Stimulated activated CD8-positive, alpha-beta memory T cell treated with anti-CD3 and anti-CD28 coated beads, Interleukin-4, amount 100 ng/mL, for 4 hours (primary cell): ENCODE data around the gene NFE2L2.
"Not testable (repeated sequence)": the region's sequence is repeated elsewhere in the genome, so short reads cannot be mapped to it uniquely, and the experiment has no call there.

ENCODE experiments used
- DNase-seq, 2 donors: peaks; one replicate each; pipeline ENCODE4 v3.0.0-alpha.2; 2020; ENCODE audit warnings: low read depth in 2 of 2, low spot score in 1 of 2

NFE2L2 gene

DNA sequence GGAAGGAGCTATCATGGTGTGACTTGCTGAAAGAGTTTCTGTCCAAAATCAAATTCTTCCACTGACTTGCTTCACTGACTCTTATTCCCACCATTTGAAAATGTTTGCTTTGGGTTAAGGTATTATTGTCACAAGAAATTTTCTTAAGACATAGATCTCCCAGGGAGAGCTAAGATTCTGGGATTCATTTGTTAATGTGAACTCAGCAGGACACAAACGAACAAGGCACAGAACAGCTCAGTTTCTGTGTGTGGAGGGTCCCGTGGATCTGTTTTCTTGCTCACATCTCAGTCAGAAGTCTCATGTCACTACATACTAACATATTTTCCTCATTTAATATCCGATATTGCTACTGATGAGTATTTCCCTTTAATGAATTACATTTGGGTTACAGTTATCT, 60.1 kb downstream of the NFE2L2 start:
- no peak for DNase-seq

DNA sequence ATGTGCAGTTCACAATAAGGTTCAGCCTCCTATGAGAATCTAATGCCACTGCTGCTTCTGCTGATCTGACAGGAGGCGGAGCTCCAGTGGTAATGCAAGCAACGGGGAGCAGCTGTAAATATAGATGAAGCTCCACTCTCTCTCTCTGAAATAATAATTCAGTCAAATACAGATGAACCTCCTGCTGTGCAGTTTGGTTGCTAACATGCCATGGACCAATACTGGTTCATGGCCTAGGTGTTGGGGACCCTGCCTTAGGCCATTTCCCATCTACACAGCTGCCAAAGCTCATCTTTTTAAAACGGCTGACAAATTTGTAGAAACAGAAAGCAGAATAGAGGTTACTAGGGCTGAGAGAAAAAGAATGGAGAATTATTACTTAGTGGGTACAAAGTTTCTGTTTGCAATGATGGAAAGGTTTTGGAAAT, 62.6 kb downstream of the NFE2L2 start:
- DNase-seq = no peak

DNA sequence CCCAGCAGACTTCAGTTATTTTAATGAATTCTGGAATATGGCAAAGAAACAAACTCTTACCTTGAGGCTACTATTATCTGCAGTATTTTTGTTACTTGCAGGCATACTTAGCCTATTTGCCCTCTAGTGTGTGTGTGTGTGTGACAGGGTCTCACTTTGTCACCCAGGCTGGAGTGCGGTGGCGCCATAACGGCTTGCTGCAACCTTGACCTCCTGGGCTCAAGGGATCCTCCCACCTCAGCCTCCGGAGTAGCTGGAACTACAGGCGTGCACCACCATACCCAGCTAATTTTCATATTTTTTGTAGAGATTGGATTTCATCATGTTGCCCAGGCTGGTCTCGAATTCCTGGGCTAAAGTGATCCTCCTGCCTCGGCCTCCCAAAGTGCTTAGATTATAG, 64.1 kb downstream of the NFE2L2 start:
- not testable (repeated sequence) for DNase-seq

DNA sequence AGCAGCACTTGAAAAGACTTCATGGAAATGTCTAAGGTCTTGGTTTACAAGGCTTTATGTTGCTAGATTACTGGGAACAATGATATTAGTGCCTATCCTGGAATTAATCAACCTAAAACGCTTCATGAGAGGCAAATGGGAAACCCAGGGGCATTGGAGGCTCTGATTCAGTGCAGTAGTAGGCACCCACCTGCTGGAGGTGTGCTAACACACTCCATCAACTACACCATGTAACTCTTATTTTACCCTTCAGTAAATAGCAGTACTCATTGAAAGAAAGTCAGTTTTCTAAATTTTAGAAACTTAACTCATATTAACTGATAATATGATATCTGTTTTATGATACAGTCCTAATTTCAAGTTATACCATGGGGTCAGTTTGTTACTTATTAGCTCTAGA, 69.3 kb downstream of the NFE2L2 start:
- no peak for DNase-seq

DNA sequence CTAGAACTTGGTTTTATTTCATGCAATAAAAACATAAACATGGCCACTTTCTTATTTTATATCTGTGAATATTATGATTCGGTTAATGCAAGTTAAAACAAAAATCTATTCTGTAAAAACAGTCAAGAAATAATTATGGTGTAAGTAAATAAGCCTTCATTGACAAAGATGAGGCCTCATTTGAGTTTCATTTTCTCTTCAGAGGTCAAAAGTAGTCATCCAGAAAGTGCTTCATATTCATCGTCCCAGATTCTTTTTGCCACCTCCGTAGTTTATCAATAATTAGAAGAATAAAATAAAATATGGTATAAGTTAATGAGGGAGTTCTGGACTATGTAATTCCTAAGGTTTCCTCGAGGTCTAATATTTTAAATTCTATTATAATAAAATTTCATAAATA, 71.3 kb downstream of the NFE2L2 start:
- DNase-seq = no peak

DNA sequence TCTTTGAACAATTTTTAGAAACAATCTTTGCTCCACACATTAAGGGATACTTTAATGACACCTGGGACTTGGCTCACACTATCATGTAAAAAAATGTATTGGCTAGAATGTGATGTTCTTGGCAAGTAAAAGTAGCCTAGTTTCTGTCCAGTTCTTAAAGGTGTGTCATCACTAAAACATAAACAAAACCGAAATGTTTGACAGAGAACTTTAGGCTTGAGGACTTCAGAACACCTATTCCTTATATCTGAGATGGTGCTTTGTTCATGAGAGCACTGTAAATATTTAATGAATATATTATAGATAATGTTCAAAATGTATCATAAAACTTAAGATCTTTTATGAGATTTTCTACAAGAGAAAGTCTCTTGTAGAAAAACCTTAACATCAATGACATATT, 71.7 kb downstream of the NFE2L2 start:
- DNase-seq = no peak

DNA sequence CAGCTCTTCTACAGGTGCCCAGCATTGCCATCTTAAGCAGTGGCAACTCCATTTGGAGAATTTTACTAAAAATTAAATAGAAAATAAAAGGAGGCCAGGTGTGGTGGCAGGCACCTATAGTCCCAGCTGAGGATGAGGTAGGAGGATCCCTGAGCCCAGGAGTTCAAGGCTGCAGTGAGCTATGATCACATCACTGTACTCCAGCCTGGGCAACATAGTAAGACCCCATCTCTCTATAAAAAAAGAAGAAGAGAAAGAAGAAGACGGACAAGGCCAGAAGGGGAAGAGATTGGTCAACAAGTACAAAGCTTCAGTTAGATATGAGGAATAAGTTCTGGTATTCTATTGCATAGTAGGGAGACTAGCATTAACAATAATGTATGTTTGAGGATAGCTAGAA, 73.6 kb downstream of the NFE2L2 start:
- DNase-seq = no peak

DNA sequence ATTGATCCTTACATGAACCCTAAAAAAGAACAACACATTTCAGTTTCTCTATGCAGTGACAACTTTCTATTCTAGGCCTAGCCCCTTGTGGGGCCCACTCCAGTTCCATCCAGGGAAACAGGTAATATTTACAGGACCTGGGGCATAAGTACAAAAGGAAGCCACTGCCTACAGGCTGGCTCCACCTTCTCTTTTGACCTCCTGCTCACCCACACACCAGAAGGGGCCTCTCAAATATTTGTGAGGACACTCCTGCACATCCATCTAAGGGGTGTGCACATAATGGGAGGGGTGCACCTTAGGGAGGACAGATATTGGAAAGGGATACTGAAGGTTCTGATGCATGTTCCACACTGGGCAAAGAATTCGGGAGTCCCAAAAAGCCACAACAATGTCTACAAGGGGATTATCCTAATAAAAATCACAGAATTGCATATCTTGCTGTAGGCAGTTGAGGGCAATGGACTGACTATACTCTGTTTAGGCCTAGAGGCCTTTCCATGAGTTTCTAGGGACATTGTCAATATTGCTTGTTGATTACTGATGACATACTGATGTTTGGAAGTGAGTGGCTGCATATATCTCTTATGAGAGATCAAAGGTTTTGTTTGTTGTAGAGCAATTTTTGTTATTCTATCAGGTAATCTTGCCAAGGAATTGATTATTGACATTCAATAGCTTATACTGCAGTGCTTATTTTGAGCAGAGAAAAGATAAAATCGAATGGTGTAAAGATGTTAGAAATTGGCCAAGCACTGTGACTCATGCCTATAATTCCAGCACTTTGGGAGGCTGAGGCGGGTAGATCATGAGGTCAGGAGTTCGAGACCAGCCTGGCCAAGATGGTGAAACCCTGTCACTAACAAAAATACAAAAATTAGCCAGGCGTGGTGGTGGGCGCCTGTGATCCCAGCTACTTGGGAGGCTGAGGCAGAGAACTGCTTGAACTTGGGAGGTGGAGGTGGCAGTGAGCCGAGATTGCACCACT, 75.8 kb downstream of the NFE2L2 start:
- DNase-seq = no peak

DNA sequence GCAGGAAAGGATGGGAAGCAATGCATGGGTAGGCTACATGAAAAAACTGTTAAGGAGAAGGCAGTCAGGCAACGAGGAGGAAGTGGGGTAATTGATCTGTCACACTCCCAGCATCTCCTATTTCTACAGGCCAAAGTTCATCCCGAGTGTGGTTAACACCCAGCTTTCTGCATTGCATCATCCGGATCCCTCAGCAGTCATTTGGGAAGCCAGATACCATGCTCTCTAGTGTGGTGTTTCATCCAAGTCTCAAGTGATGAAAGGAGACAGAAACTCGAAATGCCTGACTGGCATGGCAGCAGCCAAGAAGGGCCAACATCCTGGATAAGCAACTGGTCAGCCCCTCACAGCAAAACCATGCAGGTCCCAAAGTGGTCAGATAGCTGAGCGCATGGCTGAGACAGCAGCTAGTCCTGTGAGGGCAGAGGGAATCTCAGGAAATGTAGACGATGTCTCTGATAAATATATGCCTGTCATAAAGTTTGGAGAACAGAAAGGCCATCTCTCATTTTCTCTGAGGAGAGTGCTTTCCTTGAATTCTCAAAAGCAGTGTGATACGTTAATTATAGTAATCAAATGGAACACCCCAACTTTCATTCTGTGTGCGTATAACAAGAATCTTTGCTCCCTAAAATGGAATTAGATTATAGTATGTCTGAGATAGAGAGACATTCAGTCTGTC, 76.8 kb downstream of the NFE2L2 start:
- no peak for DNase-seq

DNA sequence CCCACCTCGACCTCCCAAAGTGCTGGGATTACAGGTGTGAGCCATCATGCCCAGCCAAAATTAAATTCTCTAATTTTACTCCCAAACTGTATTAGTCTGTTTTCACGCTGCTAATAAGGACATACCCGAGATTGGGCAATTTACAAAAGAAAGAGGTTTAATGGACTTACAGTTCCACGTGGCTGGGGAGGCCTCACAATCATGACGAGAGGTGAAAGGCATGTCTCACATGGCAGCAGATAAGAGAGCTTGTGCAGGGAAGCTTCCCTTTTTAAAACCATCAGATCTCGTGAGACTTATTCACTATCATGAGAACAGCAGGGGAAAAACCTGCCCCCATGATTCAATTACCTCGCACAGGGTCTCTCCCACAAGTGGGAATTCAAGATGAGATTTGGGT, 78.5 kb downstream of the NFE2L2 start:
- not testable (repeated sequence) for DNase-seq

DNA sequence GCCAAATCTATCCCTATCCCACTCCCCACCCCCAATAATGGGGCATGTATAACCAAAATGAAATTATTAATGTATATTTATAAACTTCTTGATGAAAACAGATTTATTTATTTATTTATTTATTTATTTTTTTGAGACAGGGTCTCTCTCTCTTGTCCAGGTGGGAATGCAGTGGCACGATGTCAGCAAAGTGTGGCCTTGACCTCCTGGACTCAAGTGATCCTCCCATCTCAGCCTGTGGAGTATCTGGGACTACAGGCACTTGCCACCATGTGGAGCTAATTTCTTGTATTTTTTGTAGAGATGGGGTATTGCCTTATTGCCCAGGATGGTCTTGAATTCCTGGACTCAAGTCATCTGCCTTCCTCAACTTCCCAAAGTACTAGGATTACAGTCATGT, 79.9 kb downstream of the NFE2L2 start:
- no peak for DNase-seq

DNA sequence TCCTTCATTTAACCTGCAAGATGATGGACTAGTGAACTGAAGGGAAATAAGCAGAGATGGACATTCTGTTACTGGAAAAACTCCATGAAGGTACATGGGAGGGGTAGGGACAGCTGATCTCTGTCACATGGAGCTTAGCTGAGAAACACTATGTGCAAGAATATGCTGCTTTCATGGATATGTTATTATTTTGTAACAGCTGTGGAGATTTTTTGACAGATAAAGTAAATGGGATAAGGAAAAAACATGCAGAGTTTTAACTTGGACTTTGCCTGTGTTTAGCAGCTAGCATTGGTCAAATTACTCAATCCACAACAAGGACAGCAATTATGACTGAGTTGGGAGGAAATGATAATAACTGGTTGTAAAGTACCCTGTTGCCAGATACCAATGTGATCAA, 80.7 kb downstream of the NFE2L2 start:
- no peak for DNase-seq
